CD4-positive, alpha-beta T cell treated with Interferon gamma for 1 hour (primary cell): ENCODE results near the gene GABRG3.
"Not testable (repeated sequence)": the region's sequence is repeated elsewhere in the genome, so short reads cannot be mapped to it uniquely, and the experiment has no call there.

Experiments used
- DNase-seq: peaks from one replicate; pipeline ENCODE4 v3.0.0-alpha.2; 2020

Gene GABRG3

DNA sequence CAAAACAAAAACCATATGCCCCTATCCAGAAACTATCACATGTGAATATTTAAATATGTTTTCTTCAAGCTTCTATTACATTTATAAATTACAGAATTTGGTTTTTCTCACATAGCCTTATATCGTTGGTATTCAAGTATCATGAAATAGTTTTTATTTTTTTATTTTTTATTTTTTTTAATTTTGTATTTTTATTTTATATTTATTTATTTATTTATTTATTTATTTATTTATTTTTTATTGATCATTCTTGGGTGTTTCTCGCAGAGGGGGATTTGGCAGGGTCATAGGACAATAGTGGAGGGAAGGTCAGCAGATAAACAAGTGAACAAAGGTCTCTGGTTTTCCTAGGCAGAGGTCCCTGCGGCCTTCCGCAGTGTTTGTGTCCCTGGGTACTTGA, 32.0 kb downstream of the GABRG3 start:
- DNase-seq: not testable (repeated sequence)

DNA sequence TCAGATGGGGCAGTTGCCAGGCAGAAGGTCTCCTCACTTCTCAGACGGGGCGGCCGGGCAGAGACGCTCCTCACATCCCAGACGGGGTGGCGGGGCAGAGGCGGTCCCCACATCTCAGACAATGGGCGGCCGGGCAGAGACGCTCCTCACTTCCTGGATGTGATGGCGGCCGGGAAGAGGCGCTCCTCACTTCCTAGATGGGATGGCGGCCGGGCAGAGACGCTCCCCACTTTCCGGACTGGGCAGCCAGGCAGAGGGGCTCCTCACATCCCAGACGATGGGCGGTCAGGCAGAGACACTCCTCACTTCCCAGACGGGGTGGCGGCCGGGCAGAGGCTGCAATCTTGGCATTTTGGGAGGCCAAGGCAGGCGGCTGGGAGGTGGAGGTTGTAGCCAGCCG, 33.2 kb downstream of the GABRG3 start:
- DNase-seq: not testable (repeated sequence)

DNA sequence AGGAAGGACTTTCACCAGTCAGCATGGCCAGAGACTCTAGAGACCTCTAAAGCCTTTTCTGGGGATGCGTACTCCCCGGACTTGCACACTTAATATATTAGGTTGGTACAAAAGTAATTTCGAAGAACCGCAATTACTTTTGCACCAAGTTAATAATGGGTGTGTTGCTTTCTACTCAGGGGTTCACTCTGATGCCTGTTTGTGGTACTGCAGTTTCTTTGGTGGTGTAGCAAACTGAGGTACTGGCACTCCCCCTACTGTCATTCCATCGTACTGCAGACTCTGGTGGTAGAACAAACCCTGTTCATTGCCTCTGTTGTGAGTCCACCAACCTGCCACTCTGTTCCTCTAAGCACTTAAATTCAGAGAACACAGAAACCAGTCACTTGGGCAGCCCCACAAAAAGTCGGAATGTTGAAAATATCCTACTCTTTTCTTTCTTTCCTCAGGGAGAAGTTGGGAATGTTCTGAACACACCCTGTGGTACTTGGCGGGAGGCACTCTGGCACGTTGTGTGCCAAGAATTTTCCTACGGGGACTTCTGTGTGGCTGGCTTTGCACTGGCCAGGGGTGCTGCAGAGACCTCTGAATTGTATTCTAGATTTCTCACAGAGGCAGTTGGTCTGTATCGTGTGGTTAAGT, 46.3 kb downstream of the GABRG3 start:
- DNase-seq: no peak

DNA sequence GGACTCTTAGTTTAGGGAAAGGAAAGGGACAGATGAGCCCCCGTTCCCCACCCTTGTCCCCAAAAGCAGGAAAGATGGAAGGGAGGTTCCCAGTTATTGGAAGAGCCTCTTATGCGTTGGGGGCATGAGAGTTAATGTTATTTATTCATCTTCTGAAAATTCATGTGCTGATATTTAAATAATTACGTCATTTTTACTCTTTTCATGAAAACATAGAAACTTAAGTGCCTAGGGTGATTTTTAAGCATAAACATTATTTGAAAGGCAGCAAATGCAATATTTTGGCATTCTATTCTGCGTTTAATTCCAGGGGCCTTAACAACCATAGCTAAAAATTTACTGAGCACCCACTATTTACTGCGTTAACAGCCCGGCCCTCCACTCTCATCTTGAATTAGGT, 48.7 kb downstream of the GABRG3 start:
- no peak for DNase-seq

GRCh38 chr15:27025481-27025966, 54.5 kb downstream of the GABRG3 start:
- no peak for DNase-seq

- DNase-seq: no peak
Measured at GRCh38 chr15:27027229-27027628, 56.2 kb downstream of the GABRG3 start.

- no peak for DNase-seq
Measured at GRCh38 chr15:27028858-27029477, 58.0 kb downstream of the GABRG3 start.

DNA sequence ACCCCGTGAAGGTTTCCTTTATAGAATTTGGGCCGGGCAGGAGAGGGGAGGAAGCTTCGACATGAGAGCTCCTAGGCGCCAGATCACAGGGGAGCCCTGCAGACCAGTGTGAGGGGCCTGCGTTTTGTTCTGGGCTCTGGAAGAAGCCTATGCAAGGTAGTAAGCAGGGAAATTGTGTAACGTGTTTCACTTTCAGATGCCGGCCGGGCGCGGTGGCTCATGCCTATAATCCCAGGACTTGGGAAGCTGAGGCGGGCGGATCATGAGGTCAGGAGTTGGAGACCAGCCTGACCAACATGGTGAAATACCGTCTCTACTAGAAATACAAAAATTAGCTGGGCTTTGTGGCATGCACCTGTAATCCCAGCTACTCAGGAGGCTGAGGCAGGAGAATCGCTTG, 65.2 kb downstream of the GABRG3 start:
- DNase-seq: no peak

DNA sequence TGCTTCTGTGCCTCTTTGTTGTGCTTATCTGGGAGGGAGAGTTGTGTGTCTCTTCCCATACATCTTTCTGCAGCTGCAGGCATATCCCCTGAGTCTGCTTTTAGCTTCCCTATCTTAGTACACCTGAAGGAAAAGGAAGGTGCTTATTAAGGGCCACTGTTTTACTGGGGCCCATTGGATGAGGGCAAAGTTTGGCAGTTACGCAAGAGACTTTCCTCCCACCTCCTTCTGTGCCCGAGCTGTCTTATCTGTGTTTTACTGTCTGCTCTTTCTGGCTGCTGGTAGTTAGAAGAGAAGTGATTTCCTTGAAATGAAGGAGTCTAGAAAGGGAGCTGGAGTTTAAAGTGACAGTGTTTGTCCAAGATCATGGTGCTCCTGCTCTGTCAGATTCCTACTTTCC, 66.5 kb downstream of the GABRG3 start:
- no peak for DNase-seq

- DNase-seq: no peak
Measured at GRCh38 chr15:27039152-27039551, 68.2 kb downstream of the GABRG3 start.

DNA sequence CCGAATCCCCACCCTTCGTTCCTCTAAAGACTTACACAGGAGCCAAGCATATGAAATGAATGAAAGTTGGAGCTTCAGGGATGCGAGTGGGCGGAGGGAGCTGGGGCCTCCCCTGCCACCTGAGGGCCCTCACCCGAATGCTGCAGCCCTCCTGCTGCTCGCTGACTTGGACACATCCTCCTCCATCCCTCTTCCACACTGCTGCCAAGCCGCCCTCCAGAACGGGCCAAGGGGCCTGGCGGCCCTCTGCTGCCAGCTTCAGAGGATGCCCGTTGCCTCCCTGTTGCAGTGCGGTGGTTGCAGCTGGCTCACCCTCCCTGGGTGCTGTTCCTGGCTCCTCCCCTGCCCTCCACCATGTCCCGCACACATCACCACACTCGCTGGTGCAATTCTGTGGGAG, 71.2 kb downstream of the GABRG3 start:
- DNase-seq: no peak

DNA sequence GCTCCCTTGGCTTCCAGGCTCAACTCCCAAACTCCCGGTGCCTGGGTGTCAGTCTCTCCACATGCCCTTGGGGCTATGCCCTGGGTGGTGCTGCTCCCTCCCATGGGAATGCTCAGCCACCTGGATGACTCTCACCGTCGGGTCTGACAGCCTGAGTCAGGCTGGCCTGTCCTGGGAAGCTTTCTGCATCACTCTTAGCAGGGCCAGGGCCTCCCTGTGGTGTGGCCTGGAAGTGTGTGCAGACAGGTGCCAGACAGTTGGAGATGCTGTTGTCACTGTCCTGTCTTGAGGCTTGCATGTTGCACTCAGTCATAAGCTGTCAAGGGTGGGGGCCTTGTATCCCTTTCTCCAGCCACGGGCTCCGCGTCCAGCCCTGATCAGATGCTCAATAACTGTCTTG, 71.7 kb downstream of the GABRG3 start:
- DNase-seq: no peak

- no peak for DNase-seq
Measured at GRCh38 chr15:27043770-27044169, 72.8 kb downstream of the GABRG3 start.

DNA sequence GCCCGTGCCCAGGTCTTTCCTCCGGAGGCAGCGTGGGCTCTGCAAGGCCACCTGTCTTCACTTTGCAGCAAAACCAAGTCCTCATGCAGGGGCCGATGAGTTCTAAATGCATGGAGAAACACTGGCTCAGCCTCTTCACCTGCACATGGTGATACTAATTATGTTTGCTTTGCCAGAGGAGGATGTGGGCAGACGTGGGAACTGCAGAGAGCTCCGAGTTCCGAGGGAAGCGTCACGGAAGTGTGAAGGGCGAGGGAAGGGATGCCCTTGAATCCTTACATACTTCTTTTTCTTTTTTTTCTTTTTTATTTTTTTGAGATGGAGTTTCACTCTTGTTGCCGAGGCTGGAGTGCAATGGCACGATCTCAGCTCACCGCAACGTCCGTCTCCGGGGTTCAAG, 74.8 kb downstream of the GABRG3 start:
- DNase-seq: no peak

GRCh38 chr15:27046880-27047279, 75.9 kb downstream of the GABRG3 start:
- no peak for DNase-seq

DNA sequence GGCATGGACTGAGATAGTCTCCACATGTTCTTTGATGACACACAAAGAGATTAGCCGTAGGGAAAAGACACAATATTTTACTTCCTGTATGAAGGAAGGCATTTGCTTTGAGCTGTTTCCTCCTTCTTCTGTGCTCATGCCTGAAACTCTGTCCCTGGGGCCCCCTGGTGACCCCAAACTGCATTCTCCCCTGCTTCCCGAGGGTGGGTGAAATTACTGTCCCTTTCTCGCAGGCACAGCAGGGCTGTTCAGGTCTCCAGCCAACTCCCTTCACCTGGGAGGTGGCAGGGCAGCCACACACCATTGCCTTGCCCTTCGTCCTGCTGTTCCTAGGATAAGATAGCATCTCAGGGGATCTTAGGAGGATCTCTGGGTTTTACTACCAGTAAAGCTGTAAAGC, 79.2 kb downstream of the GABRG3 start:
- DNase-seq: no peak

DNA sequence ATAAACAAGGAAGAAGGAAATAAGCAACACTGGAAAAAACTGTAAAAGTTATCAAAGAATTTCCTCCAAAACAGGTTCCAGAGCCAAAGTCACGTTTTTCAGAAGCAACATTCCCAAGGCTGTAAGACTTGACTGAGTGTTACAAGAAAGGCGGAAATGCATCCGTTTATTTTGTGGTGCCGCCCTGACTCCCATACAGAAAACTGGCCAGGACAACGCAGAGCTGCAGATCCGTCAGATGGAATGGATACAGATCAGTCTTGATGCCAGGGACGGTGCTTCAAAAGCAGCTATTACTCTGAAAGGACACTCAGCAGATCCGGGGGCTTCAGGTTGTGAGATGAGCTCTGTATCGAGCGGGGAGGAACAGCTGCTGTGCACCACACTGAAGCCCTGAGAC, 83.4 kb downstream of the GABRG3 start:
- no peak for DNase-seq

- no peak for DNase-seq
Measured at GRCh38 chr15:27057904-27058645, 87.1 kb downstream of the GABRG3 start.

DNA sequence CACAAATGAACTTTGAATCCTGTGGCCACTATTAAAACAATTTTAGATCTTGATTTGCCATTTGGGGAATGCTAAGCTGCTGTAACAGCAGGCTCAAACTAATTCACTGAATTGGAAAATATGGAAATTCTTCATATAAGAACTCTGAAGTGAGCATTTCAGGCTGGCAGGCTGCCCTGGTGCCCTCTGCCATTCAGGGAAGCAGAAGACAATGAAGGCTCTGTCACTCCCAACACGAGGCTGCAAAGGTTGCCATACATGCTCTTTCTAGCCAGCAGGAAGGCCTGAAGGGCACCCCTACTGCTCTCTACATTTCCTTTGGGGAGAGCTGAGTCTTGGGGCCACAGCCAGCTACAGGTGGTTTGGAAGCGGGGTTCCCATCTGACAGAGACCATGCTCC, 88.0 kb downstream of the GABRG3 start:
- DNase-seq: no peak

- DNase-seq: no peak
Measured at GRCh38 chr15:27059610-27060202, 88.7 kb downstream of the GABRG3 start.

- DNase-seq: no peak
Measured at GRCh38 chr15:27061739-27062138, 90.8 kb downstream of the GABRG3 start.

GRCh38 chr15:27062951-27063350, 92.0 kb downstream of the GABRG3 start:
- no peak for DNase-seq

- no peak for DNase-seq
Measured at GRCh38 chr15:27064080-27064479, 93.1 kb downstream of the GABRG3 start.

GRCh38 chr15:27065151-27065550, 94.2 kb downstream of the GABRG3 start:
- no peak for DNase-seq
